HG03103 (cell line): ENCODE measurements around the gene MORN1.

ENCODE experiments used
- ATAC-seq: cut with Tn5 transposase; IDR thresholded peaks from one replicate; pipeline ENCODE4 v1.9.1; 2021; ENCODE audit warnings: low read depth; ENCODE audit not compliant: unreplicated experiment

MORN1 gene

DNA sequence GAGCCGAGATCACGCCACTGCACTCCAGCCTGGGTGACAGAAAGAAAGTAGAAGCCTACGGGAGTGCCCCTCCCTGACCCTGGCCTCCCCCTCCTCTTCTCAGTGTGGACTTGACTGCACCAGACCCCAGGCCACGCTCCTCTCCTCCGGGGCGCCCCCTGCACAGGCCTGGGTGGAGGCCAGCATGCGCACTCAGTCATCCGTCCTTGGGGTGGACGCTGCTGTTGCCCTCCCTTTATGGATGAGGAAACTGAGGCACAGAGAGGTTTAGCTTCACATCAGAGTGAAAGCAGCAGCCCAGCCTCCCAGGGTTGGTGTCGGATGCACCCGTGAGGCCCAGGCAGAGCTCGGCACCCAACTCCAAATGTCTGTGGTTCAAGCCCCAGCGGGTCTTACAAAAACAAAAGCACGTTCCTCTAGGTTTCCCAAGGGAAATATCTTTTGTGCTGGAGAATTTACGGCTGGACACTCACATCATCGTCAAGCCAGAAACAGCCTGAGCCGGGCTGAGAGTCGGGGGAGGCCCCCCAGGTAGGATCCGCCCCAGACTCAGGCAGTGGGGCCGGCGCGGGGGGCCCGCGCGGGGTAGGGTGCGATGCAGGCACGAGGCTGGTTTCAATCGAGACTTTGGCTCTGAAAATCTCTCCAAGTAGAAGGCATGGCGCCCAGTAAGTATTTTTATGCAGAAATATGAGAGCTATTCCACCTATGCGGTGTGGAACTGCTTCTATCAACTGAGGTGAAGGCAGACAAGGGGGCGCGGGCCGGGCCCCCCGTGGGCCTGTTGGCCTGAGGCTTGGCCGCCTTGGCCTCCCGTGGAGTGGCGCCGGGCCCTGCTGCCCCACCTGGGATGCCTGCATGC lies 36.6 kb downstream of the MORN1 start:
- no peak for ATAC-seq

DNA sequence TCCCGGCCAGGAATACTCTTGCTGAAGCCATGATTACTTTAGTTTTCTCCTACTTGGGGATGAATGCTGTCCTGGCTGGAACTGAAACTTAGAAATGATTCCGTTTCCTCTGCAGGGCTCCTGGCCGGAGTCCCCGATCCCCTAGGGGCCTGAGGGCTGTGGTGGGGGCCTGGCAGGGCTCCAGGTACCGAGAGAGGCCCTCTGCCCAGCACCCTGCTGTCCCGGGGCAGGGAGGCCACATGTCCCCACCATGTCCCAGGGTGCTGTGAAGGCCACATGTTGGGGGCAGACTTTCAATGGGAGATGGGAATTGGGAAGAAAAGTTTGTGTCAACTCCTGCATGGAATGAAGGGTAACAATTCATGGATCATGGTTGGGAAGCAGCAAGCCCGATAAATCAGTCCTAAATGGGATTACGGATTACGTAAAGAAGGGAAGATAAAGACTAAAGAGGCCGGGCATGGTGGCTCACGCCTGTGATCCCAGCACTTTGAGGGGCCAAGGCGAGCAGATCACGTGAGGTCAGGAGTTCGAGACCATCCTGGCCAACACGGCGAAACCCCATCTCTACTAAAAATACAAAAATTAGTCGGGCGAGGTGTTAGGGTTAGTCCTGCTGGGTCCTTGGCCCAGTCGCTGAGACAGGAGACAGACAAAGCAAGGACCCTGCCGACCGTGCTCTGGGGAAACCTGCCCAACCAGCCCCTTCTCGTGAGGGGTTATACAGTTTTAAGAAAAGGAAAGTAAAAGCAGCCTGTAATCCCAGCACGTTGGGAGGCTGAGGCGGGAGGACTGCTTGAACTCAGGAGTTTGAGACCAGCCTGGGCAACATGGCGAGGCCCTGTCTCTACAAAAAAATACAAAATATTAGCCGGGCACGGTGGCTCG lies 37.6 kb downstream of the MORN1 start:
- no peak for ATAC-seq

DNA sequence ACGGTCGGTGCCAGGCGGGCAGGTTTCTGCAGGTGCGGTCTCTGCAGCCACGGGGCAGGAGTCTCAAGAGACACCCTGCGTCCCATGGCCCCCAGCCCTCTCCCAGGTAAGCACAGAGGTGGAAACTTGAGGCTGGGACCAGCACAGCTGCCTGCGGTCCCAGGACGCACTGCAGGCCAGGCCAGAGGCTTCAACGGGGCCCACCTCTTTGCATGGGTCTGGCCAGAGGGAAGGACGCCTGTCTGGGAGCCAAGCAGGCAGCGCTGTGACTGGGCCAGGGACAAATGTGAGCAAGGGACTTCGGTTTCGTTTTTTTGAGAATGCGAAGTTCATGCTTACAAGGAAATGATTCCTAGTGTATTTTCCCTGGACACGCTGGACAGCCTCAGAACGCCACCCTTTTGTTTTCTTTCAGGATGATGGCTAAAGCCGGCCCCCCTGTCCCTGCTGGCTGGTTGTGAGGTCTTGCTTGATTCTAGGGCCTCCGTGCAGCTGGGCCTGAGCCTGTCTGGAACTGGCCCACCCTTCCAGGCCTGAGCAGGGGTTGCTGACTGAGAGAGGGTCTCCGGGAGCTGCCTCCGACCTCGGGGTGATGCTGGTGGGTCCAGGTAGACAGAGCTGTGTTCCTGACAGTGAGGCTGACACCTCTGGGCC lies 38.3 kb downstream of the MORN1 start:
- ATAC-seq, result no peak

DNA sequence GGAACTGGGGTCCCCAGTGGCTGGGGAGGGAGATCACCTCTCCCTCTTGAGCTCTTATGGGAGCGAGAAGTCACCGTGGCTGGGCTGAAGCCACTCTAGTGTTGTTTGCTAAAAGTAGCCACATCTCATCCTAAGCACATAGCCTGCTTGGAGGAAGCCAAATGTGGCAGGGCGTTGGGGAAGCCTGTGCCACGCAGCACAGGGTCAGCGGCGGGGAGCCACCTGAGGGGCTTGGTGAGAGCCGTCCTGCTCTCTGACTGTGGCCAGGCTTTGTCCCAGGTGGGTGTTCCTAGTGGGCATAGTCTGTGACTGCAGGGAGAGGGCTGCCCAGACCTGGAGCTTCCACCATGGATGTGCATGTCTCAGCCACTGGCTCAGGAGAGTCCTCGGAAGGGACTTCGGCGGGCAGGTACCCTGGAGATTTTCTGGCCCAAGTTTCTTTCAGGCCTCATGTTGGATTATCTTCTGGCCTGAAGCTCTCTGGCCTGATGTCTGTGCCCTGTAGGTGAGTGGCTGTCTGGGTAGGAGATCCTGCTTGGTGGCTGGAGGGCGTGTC lies 38.9 kb downstream of the MORN1 start:
- ATAC-seq, result no peak

DNA sequence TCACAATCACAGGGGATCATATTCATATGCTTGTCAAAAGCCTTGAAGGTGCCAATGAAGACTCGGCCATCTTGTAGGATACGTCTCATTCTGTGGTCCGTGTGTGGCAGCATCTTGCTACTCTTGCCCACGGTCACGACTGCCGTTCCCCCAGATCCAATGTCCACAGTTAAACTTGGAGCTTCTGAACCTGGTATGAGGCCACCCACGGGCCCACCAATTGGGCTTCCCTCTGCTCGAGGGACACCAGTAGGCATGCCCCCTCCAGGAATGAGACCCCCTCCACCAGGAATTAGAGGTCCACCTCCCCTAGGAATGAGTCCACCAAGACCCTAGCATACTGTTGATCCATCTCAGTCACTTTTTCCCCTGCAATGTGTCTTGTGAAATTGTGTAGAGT lies 39.6 kb downstream of the MORN1 start:
- ATAC-seq, result no peak

DNA sequence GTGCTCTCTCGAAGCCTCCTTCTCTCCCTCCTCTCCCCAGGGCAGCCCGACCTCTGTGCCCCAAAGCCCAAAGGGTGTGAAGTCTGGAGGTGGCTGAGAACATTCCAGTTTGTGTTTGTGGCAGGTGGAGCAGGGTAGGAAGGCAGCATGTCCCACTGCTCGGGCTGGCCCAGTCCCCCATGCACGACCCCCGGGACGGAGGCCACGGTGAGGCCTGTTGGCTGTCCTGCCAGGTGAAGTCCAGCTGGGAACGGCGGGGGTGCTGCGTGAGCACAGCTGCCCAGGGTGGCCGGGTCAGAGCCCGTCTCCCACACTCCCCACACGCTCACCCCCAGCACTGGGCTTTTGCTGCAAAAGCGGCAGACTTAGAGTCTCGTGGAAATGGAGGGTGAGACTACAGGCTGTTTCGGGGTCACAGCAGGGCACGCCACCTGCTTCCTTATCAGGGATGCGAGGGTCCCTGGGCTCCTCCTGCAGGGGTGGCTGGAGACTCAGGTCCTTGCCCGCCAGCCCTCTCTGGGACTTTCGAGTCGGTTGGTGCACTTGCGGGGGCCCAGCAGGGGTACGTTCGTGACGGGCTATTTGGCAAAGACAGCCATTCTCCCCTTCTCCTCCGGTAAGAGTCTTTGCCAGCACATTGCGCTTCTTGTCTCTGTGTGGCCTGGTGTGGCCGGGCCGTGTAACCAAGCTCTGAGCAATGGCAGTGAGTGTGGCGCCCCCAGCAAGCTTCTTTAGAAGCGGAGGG lies 40.3 kb downstream of the MORN1 start:
- ATAC-seq, result no peak

DNA sequence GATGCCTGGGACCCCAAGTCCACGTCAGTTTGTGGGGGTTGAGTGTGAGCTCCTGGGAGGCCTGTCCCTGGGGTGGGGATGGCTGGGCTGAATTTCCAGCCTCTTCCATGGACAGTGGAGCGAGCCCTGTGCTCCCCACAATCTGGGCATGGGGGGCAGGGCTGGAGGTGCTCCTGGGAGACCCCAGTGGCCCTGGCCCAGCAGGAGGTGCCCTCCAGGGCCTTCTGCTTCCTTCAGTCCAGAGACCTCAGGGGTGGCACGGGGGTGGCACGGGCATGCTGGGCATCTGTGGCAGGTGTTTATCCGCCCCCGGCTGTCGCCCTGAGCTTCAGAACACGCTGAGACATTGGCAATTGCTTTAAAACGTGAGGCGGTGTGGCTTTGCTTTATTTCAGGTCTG lies 40.9 kb downstream of the MORN1 start:
- no peak for ATAC-seq

DNA sequence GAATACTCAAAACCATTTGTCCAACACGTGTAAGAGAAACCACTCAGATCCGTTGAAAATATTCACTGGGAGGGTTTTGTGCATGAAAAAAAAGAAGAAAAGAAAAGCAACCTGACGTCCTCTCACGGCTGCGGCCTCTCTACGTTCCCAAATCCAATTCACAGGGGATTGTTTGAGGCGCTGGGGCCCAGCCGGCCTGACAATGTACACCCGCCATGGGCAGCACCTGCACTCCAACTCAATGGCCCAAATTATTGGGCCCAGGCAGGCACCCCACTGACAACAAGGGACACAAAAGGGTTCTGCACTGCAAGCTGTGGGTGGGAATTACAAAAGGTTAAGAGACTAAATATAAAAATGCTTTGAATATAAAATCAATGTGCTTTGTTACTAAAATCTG lies 41.5 kb downstream of the MORN1 start:
- ATAC-seq, result no peak

DNA sequence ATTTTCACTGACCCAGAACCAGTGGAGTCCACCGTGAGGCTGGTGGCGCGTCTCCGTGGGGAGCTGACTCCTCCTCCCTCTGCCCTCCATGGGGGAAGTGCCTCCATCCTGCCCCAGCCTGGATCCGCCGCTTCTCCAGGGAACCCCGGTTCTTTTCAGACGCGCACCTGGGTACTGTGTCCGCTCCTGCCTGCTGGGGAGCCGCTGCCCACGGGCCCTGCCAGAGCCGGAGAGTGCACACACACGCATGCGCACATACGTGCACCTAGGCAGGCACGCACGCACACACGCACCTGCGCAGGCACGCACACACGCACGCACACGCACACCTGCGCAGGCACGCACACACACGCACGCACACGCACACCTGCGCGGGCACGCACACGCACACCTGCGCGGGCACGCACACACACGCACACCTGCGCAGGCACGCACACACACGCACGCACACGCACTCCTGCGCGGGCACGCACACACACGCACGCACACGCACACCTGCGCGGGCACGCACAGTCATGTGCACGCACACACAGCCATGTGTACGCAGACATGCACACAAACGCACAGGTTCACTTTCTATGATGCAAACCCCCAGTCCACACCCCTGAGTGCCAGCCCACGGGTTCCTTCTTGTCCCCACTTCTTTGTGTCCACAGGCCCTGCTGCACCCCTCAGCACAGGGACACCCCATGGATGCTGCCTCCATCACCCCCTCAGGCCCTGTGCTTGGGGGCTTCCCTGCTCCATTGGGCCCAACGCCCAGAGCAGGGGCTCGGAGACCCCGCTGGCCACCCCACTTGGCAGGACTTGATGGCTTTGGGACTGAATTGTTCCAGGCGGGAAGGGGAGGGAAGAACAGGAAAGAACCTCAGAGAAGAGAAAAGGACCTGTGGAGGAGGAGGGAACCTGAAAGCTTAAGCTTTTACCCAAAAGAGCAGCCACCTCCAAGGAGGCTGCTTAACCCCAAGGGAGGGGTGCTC lies 42.7 kb downstream of the MORN1 start:
- no peak for ATAC-seq

DNA sequence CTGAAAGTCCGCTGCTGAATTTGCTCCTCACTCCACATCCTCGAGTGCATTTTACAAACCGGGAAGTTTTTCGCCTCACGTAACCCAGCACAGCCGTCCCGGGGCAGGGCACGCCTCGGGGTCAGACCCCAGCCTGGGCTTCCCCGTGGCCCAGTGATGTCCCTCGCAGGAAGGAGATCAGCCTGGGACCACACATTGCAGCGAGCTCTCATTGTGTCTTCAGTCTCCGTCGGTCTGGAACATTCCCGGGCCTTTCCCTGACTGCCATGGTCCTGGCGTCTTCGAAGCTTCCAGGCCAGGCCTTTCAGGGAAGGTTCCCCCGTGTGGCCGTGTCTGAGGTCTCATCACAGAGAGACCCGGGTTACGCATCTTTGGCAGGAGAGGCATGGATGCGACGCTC lies 43.5 kb downstream of the MORN1 start:
- ATAC-seq, result no peak

DNA sequence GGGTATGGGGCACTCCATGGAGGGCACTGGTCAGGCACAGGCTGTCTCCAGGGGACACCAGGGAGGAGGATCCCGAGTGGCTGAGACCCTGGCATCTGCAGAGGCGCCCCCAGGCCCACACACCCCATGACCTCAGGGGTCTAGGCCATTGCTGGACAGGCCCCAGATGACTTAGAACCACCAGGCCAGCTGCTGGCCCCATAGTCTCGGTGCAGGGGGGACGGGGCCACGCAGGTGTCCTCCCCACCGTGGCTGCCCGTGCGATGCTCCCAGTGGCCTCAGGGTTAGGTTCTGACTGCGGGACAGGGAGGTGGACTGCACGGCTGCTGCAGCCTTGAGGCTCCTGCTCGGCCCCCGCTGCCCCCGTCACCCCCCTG lies 44.0 kb downstream of the MORN1 start:
- ATAC-seq, result no peak

DNA sequence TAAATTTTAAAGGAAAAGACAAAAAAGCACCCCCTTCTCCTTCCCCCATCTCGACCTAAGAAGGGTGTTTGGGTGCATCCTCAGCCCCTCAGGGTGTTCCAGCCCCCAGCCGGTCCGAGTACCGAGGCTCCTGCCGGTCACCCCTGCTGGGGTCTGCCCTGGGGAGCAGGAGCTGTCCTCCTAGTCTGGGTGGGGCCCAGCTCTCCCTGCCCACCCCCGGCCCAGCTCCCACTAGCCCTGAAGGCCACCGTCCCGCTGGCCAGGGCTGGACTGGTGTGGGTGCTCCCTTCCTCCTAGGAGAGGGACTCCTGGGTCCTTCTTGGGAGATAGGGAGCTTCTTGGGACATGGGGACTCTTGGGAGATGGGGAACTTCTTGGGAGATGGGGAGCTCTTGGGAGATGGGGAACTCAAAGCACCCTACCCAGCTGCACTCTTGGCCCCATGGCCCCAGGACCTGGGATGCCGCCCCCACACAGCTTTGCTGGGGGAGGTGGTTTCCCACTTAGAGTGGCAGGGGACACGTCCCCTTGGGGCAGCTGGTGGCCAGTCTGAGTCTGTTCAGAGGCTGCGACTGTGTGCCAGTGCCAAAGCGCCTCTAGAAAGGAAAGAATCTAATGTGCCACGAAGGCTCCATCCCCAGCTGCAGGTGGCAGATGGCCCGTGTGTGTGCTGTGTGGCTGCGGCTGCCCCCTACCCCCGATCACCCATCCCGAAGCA lies 44.5 kb downstream of the MORN1 start:
- no peak for ATAC-seq

DNA sequence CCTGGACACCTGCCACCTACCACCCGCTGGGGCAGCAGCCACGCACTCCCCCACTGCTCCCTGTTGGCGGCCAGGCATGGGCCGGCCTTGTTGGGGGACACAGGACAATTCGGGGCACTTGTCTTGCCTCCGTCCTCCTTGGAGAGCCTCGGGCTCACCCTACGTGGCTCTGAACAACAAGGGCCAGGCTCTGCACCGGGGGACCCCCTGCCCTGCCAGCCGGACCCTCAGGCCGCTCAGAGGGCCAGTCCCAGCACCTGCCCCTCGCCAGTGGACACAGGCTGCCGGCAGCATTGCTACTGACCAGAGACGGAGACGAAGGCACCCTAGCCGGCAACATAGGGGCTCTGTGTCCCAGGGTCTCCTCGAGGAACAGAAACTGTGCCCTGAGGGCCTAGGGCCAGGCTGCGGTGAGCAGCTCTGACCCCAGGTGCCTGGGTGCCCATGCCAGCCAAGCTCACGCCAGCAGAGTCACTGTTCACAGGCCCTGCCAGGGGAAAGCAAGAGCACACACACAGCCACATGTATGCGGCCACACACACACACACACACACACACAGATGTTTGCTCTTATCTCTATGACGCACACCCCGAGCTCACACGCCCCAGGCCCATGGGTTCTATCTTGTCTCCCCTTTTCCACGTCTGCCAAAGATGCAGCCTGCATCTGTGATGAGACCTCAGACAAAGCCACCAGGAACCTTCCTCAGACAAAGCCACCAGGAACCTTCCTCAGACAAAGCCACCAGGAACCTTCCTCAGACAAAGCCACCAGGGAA lies 45.9 kb downstream of the MORN1 start:
- no peak for ATAC-seq

DNA sequence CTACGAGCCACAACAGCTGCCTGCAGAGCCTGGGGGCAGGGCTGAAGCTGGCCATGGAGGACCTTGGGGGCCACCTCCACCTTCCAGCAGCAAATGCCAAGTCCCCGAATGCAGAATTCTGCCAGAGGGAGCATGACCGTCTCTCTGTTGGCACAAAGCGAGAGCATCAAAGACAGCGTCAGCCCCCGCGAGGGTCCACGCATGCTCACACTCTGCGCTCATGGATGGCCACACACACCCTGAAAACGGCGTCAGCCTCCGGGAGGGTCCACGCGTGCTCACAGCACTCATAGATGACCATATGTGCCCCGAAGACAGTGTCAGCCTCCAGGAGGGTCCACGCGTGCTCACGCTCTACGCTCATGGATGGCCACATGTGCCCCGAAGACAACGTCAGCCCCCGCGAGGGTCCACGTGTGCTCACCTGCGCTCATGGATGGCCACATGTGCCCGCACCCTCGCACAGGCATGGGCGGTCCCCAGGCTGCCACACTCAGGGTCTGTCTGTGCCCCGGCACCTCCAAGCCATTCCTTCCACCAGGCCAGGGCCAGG lies 46.5 kb downstream of the MORN1 start:
- ATAC-seq, result no peak

DNA sequence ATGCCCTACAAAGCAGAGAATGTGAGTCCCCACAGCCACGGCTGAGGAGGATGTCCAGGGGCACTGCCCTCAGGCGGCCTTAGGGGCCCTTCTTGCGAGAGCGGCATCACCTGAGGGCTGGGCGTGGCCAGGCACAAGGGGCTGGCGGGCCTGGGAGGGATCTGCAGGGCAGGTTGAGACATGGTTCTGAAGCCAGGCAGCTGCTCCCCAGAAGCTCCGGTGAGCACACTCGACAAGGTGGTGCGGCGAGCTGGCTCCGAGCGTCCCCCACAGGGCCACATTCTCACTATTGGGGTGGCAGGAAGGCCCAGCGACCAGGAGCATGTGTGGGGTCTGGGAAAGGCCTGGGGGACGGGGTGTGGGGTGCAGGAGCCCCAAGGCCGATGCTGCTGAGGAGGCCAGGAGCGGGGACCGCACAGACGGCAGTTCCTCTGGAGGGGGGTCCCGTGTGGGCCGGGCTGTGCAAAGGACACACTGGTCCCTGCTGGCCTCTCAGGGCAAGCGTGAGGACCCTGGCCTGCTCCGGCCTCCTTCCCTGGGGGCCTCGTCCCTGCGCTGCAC lies 47.2 kb downstream of the MORN1 start:
- no peak for ATAC-seq

DNA sequence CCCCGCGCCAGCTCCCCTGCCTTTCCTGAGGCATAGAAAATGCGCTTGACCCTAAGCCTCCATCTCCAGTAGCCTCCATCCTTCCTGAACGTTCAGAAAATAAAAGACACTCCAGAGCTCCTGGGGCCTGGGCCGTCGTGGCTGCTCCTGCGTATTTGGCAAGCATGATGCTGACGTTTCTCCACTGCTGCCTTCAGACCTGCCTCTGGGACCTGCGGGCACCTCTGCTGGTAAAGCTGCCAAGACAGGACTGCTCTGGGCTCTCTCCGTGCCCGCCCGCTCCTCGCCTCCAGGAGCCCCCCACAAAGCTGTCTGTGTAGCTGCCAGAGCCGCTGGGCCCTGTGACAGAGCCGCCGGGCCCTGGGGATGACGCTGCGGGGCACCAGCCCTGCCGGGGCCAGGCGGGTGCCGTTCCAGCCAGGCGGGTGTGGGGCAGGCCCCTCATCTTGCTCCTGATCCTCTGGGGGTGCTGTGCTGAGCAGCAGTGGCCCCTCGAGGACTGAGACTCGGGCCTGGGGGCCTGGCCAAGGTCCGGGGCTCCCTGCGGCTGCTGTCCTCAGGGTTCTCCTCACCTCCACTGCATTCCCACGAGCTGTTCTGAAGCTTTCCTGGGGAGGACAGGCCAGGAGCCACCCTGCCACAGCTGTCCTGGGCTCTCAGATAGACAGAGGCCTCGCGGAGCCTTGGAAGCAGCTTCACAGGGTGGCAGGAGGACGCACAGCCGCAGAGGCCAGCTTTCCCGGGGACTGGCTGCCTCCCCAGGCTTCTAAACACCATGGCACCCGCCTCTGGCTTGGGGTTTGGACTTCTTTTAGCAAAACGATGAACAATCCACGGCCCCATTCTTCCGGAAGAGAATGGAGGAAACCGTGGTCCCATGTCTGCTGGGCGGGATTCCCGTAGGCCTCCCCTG lies 48.1 kb downstream of the MORN1 start:
- no peak for ATAC-seq
